HG02623 (cell line): ENCODE results near the gene EVC2.
"Not testable (repeated sequence)": the region's sequence is repeated elsewhere in the genome, so short reads cannot be mapped to it uniquely, and the experiment has no call there.

Experiments used
- ATAC-seq: cut with Tn5 transposase; IDR thresholded peaks from one replicate; pipeline ENCODE4 v1.9.1; 2021; ENCODE audit warnings: moderate library complexity; ENCODE audit not compliant: unreplicated experiment

EVC2 gene

DNA sequence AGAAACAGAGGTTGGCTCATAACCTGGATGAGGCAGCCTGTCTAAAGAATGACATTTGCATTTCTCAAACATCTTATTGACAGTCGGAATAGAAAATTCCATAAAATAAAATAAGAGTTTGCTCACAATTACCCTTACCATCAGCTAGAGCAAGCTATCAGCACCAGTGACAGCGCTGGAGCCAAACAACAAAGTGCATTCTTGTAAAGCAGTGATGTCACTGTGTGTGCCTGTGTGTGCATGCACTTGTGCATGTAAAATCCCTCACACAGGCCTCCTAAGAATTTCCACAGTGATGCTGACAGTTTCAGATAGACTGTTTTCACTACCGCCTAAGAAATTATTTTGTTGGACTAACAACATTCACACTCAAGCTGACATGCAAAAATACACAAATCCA is 77.6 kb downstream of the EVC2 start:
- no peak for ATAC-seq

GRCh38 chr4:5629542-5629941 is 78.8 kb downstream of the EVC2 start:
- no peak for ATAC-seq

GRCh38 chr4:5626913-5627312 is 81.4 kb downstream of the EVC2 start:
- no peak for ATAC-seq

- no peak for ATAC-seq
Observed at GRCh38 chr4:5622596-5622995, 85.8 kb downstream of the EVC2 start.

DNA sequence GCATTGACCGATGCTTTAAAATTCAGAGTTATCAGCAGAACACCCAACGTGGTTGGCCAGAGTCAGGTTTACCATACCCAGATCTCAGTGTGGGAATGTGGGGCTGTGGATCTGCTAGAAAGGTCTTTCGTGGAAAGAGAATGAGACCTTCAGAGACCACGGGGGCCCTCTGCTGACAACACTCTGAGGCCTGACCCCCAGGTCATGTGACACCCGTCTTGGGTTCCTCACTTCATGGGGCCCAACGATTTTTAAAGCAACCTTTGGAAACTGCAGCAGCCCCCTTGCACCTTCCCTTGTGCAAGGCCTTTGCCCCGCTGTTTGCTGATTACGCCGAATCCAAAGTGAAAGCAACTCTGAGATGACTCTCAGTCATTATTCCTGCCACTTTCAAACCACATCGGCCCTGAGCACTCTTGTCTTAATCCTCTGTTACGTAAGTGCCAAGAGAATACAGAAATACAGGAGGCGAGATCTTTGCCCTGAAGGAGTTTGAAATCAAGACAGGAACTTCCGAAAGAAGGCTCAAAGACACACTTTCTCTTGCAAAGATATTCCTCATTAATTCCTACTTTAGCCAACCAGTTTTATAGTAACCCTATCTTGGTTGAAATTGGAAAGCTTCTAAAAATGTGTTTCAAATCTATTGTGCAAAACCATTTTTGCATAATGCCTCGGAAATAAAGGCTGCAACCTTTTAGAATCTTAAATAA is 88.3 kb downstream of the EVC2 start:
- ATAC-seq = no peak

- no peak for ATAC-seq
Observed at GRCh38 chr4:5618051-5618960, 90.1 kb downstream of the EVC2 start.

GRCh38 chr4:5616331-5616950 is 91.9 kb downstream of the EVC2 start:
- no peak for ATAC-seq

DNA sequence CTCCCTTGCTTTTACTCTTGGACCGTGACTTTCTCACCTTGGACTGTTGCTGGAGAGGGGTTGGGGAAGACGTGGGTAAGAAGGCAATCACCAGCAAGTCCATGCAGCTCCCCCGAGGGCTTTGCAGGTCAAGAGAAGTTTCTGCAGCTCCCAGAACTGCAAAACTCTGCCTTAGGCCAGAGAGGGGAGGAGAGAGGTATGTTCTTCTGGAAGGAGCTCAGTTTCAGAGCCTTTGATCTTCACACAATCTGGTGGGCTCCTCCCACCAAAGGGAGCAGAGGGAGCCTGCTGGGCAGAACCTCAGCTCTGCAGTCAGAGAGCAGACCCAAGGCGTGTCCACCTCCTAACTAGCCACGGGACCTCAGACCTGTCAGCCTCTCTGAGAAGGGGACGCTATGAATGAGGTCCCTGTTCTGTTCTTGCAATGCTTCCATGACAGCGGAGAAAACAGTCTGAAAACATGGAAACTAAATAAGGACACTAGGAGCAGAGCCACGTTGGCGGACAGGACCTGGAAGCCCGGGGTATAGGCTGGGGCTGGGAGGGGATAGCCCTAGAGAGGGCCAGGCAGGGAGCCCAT is 92.8 kb downstream of the EVC2 start:
- ATAC-seq = no peak

- no peak for ATAC-seq
Observed at GRCh38 chr4:5611750-5612149, 96.6 kb downstream of the EVC2 start.

DNA sequence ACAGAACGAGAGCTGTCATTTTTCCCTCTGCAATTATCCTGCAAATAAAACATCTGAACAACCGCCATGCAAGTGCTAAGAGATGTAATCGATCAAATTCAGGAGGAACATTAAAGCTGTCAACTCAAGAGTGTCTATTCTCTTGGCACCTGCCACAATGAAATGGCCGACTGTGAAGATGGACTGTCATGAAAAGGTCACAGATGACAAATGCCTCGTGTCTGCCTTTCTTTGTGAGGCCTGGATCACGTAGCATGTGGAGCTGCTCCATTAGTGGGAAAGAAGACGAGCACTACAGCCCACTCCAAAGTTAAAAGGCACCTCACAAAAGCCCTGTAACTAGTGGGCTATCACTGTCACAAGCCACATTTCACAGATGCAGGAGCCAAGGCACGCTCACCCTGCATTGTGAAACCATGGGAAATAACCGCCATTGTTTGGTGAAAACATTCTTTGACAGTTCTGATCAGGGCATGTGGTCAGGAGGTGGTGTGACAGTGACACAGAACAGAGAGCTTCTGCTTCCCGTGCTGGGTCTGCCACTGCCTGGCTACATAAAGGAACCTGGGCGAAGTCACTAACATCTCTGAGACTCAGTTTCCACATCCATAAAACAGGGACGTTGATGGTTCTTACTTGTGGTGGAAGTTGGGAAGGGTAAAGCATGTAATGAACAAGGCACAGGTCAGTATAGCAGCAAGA is 98.9 kb downstream of the EVC2 start:
- ATAC-seq = no peak

DNA sequence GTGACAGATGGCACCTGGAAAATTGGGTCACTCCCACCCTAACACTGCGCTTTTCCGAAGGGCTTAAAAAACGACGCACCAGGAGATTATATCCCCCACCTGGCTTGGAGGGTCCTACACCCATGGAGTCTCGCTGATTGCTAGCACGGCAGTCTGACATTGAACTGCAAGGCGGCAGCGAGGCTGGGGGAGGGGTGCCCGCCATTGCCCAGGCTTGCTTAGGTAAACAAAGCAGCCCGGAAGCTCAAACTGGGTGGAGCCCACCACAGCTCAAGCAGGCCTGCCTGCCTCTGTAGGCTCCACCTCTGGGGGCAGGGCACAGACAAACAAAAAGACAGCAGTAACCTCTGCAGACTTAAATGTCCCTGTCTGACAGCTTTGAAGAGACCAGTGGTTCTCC is 114.5 kb downstream of the EVC2 start:
- not testable (repeated sequence) for ATAC-seq

DNA sequence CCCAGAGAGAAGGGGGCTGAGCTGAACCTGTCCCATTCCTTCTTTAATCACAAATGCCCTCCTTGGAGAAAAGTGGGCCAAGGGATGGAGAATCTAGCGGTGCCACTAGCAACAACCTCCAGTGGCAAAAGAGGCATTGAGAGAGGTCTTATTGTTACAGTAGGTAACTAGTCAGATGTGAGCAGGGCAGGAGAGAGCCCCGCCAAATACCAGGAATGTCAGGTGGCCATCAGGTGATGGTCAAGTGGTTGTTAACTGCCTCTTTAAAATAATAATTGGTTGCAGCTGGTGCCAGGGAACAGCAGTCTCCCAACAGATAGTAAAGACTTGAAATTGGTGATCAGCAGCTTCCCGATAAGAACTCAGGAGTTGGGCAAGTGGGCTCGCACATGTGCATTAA is 116.1 kb downstream of the EVC2 start:
- ATAC-seq = no peak

DNA sequence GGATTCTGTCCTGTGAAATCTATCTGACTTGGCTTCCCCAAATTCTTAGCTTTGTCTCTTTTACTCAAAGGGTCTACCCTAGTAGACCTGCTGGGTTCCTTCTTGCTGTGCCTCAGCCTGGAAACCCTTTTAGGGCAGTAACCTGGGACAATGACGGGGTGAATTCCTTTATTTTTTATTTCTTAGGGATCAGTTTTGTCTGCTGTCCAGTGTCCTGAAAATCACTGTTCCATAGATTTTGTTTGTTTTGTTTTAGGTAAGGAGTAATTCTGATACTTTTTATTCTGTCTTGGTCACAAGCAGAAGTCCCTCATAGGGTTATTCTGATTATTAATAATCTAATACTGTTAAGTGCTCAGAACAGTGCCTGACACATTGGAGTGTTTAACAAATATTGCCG is 118.9 kb downstream of the EVC2 start:
- no peak for ATAC-seq

DNA sequence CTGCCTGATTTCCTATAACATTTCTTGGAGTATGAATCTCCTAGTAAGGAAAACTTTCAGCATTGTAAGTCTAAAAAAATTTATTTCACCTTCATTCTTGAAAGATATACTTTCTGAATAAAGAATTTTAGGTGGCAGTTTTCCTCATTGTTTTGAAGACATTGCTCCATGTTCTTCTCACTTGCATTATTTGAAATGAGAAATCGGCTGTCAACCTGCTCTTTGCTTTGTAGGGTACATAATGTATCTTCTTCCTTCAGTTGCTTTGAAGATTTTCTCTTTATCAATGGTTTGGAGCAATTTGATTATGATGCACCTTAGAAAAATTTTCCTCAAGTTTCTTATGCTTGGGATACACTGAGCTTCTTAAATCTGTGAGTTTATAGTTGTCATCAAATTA is 120.3 kb downstream of the EVC2 start:
- no peak for ATAC-seq

DNA sequence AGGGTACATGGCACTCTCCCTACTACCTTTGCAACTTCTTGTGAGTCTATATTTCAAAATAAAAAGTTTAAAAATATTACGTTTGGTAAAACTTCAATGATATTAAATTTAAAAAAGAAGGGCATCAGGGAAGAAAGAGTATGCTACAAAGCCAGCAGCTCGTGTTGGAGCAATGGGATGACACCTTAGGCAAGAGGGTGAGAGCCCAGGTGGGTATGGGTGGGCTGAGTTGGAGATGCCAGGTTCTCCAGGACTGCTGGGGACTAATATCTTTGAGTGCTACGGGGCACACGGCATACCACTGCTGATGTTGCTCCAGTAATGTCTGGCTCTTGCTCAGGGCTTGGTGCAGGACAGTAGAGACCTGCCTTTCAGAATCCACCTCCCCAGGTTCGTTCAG is 132.4 kb downstream of the EVC2 start:
- no peak for ATAC-seq

DNA sequence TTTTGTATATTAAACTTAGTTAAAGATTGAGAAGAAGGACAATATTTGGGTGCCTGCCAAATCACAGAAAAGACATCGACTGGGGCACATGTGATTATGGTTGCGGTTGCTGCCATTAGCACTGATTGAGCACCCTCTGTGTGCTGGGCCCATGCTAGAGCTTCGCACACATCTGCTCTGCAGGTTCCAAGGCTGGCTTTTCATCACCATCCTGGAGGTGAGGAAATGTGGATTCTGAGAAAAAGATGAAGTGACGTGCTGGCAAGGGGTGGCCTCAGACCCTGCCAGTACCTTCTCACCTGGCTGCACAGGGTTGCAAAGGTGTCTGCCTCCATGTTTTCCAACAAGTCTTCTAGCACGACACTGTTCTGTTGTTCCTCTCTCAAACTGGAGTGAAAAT is 134.0 kb downstream of the EVC2 start:
- no peak for ATAC-seq

DNA sequence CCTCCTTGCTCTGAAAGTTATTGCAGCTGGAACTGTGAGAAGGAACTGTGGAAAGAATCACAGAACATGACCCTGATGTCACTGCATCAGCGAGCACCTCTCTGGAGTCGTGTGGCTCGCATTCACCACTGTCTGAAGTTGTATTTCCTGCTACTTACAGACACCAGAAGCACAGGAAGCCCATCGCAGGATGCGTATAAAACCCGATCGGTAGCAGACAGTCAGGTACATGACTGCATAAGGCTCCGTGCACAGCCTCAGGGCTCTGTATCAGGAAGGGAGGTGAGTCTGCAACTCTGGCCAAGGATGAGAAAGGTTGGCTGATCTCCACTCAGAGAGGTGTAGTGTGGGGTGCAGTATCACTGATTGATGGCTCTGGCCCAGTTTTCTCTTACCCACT is 134.4 kb downstream of the EVC2 start:
- ATAC-seq = no peak

GRCh38 chr4:5572751-5573150 is 135.6 kb downstream of the EVC2 start:
- no peak for ATAC-seq

DNA sequence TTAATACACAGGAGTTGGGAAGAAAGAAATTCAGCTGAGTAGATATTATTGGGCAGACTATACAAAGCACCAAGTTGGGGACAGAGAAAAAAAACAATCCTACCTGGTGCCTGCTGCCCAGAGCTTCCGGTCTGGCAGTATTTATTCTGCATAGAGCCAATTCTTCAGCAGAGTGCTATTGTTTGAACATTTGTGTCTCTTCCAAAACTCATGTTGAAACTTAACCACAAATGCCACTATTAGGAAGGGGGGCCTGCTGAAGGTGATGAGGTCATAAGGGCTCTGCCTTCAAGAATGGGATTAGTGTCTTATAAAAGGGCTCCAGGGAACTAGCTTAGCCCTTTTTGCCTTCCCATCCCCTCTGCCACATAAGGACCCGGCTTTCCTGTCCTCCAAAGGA is 136.2 kb downstream of the EVC2 start:
- ATAC-seq = no peak

- ATAC-seq = no peak
Observed at GRCh38 chr4:5571646-5572045, 136.7 kb downstream of the EVC2 start.

GRCh38 chr4:5569451-5569850 is 138.9 kb downstream of the EVC2 start:
- ATAC-seq = no peak
